Keratinocyte (primary cell): ENCODE results near the gene UBE2O. TPM values are rescaled to one million over a fixed set of nuclear protein-coding genes. Genes with fewer than 3 reads are reported as not detected.

Source experiments
- DNase-seq: peaks from one replicate; pipeline ENCODE4 v3.0.0-alpha.2; 2011; ENCODE audit warnings: low read depth, missing footprints, low spot score
- FAIRE-seq: peaks from 2 replicates; lab custom pipeline; 2011; peaks lifted over from hg19 to GRCh38; lab: Jason Lieb, UNC
- H2AFZ ChIP-seq: 2 replicates; pipeline ENCODE4 v1.6.0; 2012; ENCODE audit warnings: low read length, control low read depth, inconsistent platforms; ENCODE audit not compliant: control insufficient read depth
- H3K27ac ChIP-seq: 2 replicates; pipeline ENCODE4 v1.5.1; 2011; ENCODE audit warnings: low read length; ENCODE audit not compliant: control insufficient read depth, insufficient read depth
- H3K27me3 ChIP-seq: 3 replicates; pipeline ENCODE4 v1.6.0; 2011; ENCODE audit warnings: low read length; ENCODE audit not compliant: control insufficient read depth, insufficient read depth; ENCODE audit errors: extremely low read depth
- H3K36me3 ChIP-seq, 2 experiments: 2 replicates in 1 of 2; 3 replicates in 1 of 2; pipeline ENCODE4 v1.5.1; 2011; ENCODE audit warnings: low read length in 2 of 2, mild to moderate bottlenecking in 1 of 2; ENCODE audit not compliant: control insufficient read depth in 2 of 2, insufficient read depth in 2 of 2; ENCODE audit errors: extremely low read depth in 1 of 2
- H3K4me1 ChIP-seq: 3 replicates; pipeline ENCODE4 v1.5.1; 2011; ENCODE audit warnings: low read length; ENCODE audit not compliant: control insufficient read depth, insufficient read depth; ENCODE audit errors: extremely low read depth
- H3K4me2 ChIP-seq: 3 replicates; pipeline ENCODE4 v1.6.0; 2011; ENCODE audit warnings: low read depth, low read length; ENCODE audit not compliant: control insufficient read depth, insufficient read depth; ENCODE audit errors: extremely low read depth
- H3K4me3 ChIP-seq, 3 experiments: fragments of 200-600 bp in 1 of 3; sonication (generic) in 1 of 3; 2 replicates in 2 of 3; 3 replicates in 1 of 3; pipeline ENCODE4 v1.5.1; 2011 to 2016; ENCODE audit warnings: low read length in 3 of 3, mild to moderate bottlenecking in 3 of 3, control low read depth in 2 of 3, inconsistent platforms in 1 of 3, low read depth in 1 of 3, mixed read lengths in 1 of 3, mixed run types in 1 of 3, moderate library complexity in 1 of 3; ENCODE audit not compliant: control insufficient read depth in 2 of 3, insufficient read depth in 2 of 3; ENCODE audit errors: extremely low read depth in 1 of 3
- H3K79me2 ChIP-seq: 2 replicates; pipeline ENCODE4 v1.6.0; 2012; ENCODE audit warnings: low read length; ENCODE audit not compliant: control insufficient read depth, insufficient read depth
- H3K9ac ChIP-seq: 3 replicates; pipeline ENCODE4 v1.6.0; 2011; ENCODE audit warnings: low read length; ENCODE audit not compliant: control insufficient read depth, insufficient read depth; ENCODE audit errors: extremely low read depth
- H3K9me1 ChIP-seq: 3 replicates; pipeline ENCODE4 v1.6.0; 2011; ENCODE audit warnings: low read length; ENCODE audit not compliant: control insufficient read depth, insufficient read depth; ENCODE audit errors: extremely low read depth
- H3K9me3 ChIP-seq: 2 replicates; pipeline ENCODE4 v1.5.1; 2012; ENCODE audit warnings: low read depth, low read length; ENCODE audit not compliant: control insufficient read depth
- H4K20me1 ChIP-seq: 3 replicates; pipeline ENCODE4 v1.6.0; 2011; ENCODE audit warnings: low read length; ENCODE audit not compliant: control insufficient read depth, insufficient read depth; ENCODE audit errors: extremely low read depth
- CTCF ChIP-seq, 3 experiments: IDR thresholded peaks in 1 of 3; conservative IDR thresholded peaks in 1 of 3; optimal IDR thresholded peaks in 1 of 3; 2 replicates in 2 of 3; 3 replicates in 1 of 3; pipeline versions ENCODE3 to v1.5.1; 2011; ENCODE audit warnings: low read length in 3 of 3, mild to moderate bottlenecking in 3 of 3, moderate library complexity in 2 of 3, control low read depth in 1 of 3, inconsistent platforms in 1 of 3; ENCODE audit not compliant: insufficient read depth in 2 of 3; ENCODE audit errors: extremely low read depth in 1 of 3
- EZH2 ChIP-seq: IDR thresholded peaks from one replicate; pipeline ENCODE4 v1.6.1; 2012; ENCODE audit warnings: inconsistent platforms, mild to moderate bottlenecking, low read length, moderate library complexity
- dilution Hi-C: fragments of 300-500 bp; cut with MboI; formaldehyde crosslinking; loops from one replicate; pipeline ENCODE4 v1.7.0; 2020; ENCODE audit warnings: low sequenced_read_pairs; ENCODE audit not compliant: extremely low pct_ligation_motif_present
- polyA plus RNA-seq, 5 experiments: library from polyadenylated mRNA; depleted of rRNA in 3 of 5; stranded (reverse) in 3 of 5; stranded (forward) in 1 of 5; unstranded in 1 of 5; fragments of >200 nt; gene quantifications; 1 replicate in 1 of 5; 2 replicates in 3 of 5; 3 replicates in 1 of 5; pipeline versions ENCODE4 v1.2.1 to v1.2.3, GENCODE V29; 2011 to 2012; ENCODE audit warnings: missing spikeins in 2 of 5, low read depth in 1 of 5, low replicate concordance in 1 of 5

The UBE2O gene
- polyA plus RNA-seq, 1 donor (not counting 4 experiments of a cell fraction or from before 2014, with no cell fraction given): 10.9 TPM

GRCh38 chr17:76366247-76366646 lies 86.7 kb downstream of the UBE2O start:
- H3K27ac ChIP-seq: no peak overlapping the region
- H3K4me1 ChIP-seq: peaks cover 28% of the 10 kb centered on the region
- TF ChIP-seq CTCF (optimal IDR thresholded peaks at IDR 0.05 in 1 of 3, IDR thresholded peaks at IDR 0.05 in 1 of 3, conservative IDR thresholded peaks at IDR 0.05 in 1 of 3; ENCODE audit: extremely low read depth in 1 of 3, insufficient read depth in 2 of 3, low read length in 3 of 3) (no peak), EZH2 (no peak)
- no peak overlapping the region for H2AFZ ChIP-seq
- H4K20me1 ChIP-seq: no peaks in the 10 kb centered on the region
- H3K27me3 ChIP-seq: no peaks in the 10 kb centered on the region
- no peaks in the 10 kb centered on the region for H3K9me3 ChIP-seq
- no peak for FAIRE-seq
- H3K9me1 ChIP-seq: no peaks in the 10 kb centered on the region
- no peaks in the 10 kb centered on the region for H3K79me2 ChIP-seq
- H3K4me2 ChIP-seq: no peak overlapping the region
- DNase-seq: no peak
- H3K36me3 ChIP-seq: no peaks in the 10 kb centered on the region
- H3K4me3 ChIP-seq: no peak overlapping the region
- dilution Hi-C loops: no loop called here
- H3K9ac ChIP-seq: no peak overlapping the region

GRCh38 chr17:76365256-76365903 lies 87.6 kb downstream of the UBE2O start:
- TF ChIP-seq CTCF (optimal IDR thresholded peaks at IDR 0.05 in 1 of 3, IDR thresholded peaks at IDR 0.05 in 1 of 3, conservative IDR thresholded peaks at IDR 0.05 in 1 of 3; ENCODE audit: extremely low read depth in 1 of 3, insufficient read depth in 2 of 3, low read length in 3 of 3) (peak; percentile 34 to 50 (median 49)), EZH2 (no peak)
- H3K9me1 ChIP-seq: no peaks in the 10 kb centered on the region
- H3K9me3 ChIP-seq: no peaks in the 10 kb centered on the region
- peaks cover 20% of the 10 kb centered on the region for H3K4me1 ChIP-seq
- H3K79me2 ChIP-seq: no peaks in the 10 kb centered on the region
- dilution Hi-C loops: no loop called here
- no peaks in the 10 kb centered on the region for H3K36me3 ChIP-seq
- DNase-seq: no peak
- no peak overlapping the region for H3K4me3 ChIP-seq
- H3K4me2 ChIP-seq: no peak overlapping the region
- no peaks in the 10 kb centered on the region for H4K20me1 ChIP-seq
- peak; percentile 23 for FAIRE-seq
- no peak overlapping the region for H3K27ac ChIP-seq
- H2AFZ ChIP-seq: no peak overlapping the region
- H3K27me3 ChIP-seq: no peaks in the 10 kb centered on the region
- no peak overlapping the region for H3K9ac ChIP-seq
